Muscle layer of colon (tissue), 2 donors: ENCODE results near the gene HMG20B.
"Not testable (repeated sequence)": the region's sequence is repeated elsewhere in the genome, so short reads cannot be mapped to it uniquely, and the experiment has no call there.

ENCODE experiments used
- H3K27ac ChIP-seq: one replicate; pipeline ENCODE4 v1.7.0; 2013; ENCODE audit warnings: low read depth, mild to moderate bottlenecking, low read length, moderate library complexity
- H3K27me3 ChIP-seq, 2 donors: one replicate each; pipeline ENCODE4 v1.7.0; 2013; ENCODE audit warnings: low read length in 2 of 2, mild to moderate bottlenecking in 2 of 2; ENCODE audit not compliant: insufficient read depth in 2 of 2, control insufficient read depth in 1 of 2
- H3K36me3 ChIP-seq: one replicate; pipeline ENCODE4 v1.7.0; 2013; ENCODE audit warnings: mild to moderate bottlenecking, low read length; ENCODE audit not compliant: insufficient read depth
- H3K4me1 ChIP-seq: one replicate; pipeline ENCODE4 v1.7.0; 2013; ENCODE audit warnings: mild to moderate bottlenecking, low read length; ENCODE audit not compliant: insufficient read depth
- H3K4me3 ChIP-seq, 2 donors: one replicate each; pipeline ENCODE4 v1.7.0; 2013; ENCODE audit warnings: low read length in 2 of 2, low read depth in 1 of 2, mild to moderate bottlenecking in 1 of 2, moderate library complexity in 1 of 2
- H3K9ac ChIP-seq: one replicate; pipeline ENCODE4 v1.7.0; 2013; ENCODE audit warnings: low read length
- H3K9me3 ChIP-seq: one replicate; pipeline ENCODE4 v1.7.0; 2013; ENCODE audit warnings: mild to moderate bottlenecking, low read length
- donor health status: abdominal sarcoma.
- donor health status: Adenocarcinoma of cecum.

The HMG20B gene

DNA sequence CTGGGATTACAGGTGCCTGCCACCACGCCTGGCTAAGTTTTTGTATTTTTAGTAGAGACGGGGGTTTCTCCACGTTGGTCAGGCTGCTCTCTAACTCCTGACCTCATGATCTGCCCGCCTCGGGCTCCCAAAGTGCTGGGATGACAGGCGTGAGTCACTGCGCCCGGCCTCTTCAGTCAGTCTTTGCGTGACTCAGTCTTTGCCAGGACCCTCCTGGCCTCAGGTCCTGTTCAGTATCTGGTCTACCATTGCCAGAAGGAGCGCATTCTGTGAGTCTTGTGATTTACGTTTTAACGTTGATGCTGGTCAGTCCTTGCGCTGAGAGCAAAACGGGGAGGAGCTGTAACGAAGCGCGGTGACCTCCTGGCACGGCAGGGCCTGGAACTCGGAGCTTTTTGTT is 7.6 kb upstream of the HMG20B start:
- no peaks in the 10 kb centered on the region for H3K4me1 ChIP-seq
- H3K9ac ChIP-seq = no peak overlapping the region
- H3K4me3 ChIP-seq = no peak overlapping the region
- no peaks in the 10 kb centered on the region for H3K27me3 ChIP-seq
- H3K36me3 ChIP-seq = no peaks in the 10 kb centered on the region
- no peaks in the 10 kb centered on the region for H3K9me3 ChIP-seq
- no peak overlapping the region for H3K27ac ChIP-seq

- peaks cover 15% of the 10 kb centered on the region for H3K4me1 ChIP-seq
- not testable (repeated sequence) for H3K27me3 ChIP-seq, H3K4me3 ChIP-seq, H3K36me3 ChIP-seq, H3K9ac ChIP-seq, H3K9me3 ChIP-seq, H3K27ac ChIP-seq
Measured at GRCh38 chr19:3570042-3570441, 2.7 kb upstream of the HMG20B start.

DNA sequence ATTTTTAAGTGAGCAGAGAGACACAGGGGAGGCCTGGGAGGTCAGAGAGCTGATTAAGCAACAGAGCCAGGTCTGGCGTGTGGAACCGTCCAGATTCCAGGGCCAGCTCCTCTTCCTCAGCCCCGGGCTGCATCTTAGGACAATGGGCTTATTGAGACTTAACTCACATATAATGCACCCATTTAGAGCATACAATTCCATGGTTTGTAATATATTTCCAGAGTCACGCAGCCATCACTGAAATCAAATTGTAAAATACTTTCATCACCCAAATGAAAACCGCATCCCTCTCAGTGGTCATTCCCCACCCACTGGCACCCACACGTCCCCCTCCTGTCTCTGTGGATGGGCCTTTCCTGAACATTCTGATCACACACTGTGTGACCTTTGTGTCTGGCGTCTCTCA is 2.1 kb upstream of the HMG20B start:
- no peaks in the 10 kb centered on the region for H3K9me3 ChIP-seq
- H3K4me1 ChIP-seq = peaks cover 16% of the 10 kb centered on the region
- H3K27ac ChIP-seq = no peak overlapping the region
- no peak overlapping the region for H3K4me3 ChIP-seq
- H3K27me3 ChIP-seq = no peaks in the 10 kb centered on the region
- H3K9ac ChIP-seq = no peak overlapping the region
- H3K36me3 ChIP-seq = no peaks in the 10 kb centered on the region

DNA sequence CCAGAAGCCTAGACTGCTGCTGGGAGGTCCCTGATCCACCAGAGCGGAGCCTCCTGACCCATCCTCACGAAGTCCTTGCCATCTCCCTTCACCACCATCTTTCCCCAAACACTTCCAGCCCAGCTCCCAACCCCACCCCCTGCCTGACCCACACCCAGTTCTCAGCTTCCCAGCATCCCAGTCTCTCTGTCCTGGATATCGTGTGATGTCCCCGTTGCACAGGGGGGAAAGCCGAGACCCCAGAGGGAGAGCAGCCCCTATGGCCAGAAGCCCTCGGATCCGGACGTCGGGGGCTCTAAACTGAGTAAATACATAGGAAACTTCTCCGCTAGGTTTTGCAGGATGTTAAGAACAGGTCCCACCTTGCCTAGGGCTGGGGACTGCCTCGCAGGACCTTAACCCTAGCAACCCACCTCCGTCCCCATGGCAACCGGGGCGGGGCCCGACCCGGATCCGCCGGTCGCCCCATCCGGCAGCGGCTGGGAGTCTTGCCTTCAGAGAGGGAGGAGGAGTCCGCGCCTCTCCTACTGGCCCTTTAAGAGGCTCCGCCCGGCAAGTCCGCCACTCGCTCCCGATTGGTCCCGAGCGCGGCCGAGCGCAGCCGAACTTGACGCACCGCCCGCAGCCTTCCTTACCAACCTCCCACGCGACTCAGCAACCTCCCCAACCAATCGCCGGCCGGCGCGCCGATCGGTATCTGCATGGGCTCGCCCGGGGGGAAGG is 451 bp upstream of the HMG20B start:
- Histone ChIP-seq H3K4me1 (peaks cover 27% of the 10 kb centered on the region), H3K9me3 (no peaks in the 10 kb centered on the region), H3K27ac (peak overlapping the region; percentile 63), H3K9ac (no peak overlapping the region), H3K36me3 (no peaks in the 10 kb centered on the region), H3K27me3 (no peaks in the 10 kb centered on the region), H3K4me3 (peak overlapping the region; percentile 45 to 82)

GRCh38 chr19:3573162-3573857 is 566 bp downstream of the HMG20B start:
- Histone ChIP-seq H3K9me3 (no peaks in the 10 kb centered on the region), H3K4me3 (peak overlapping the region; percentile 70 to 83), H3K4me1 (peaks cover 27% of the 10 kb centered on the region), H3K27me3 (no peaks in the 10 kb centered on the region), H3K9ac (peak overlapping the region; percentile 21), H3K36me3 (no peaks in the 10 kb centered on the region), H3K27ac (peak overlapping the region; percentile 93)

- Histone ChIP-seq H3K27me3 (no peaks in the 10 kb centered on the region), H3K36me3 (no peaks in the 10 kb centered on the region), H3K4me1 (peaks cover 27% of the 10 kb centered on the region), H3K9me3 (no peaks in the 10 kb centered on the region), H3K9ac (no peak overlapping the region), H3K4me3 (peak overlapping the region; percentile 70 to 83), H3K27ac (no peak overlapping the region)
Measured at GRCh38 chr19:3573858-3574637, 1.3 kb downstream of the HMG20B start.

GRCh38 chr19:3575260-3575741 is 2.6 kb downstream of the HMG20B start:
- Histone ChIP-seq H3K36me3 (no peaks in the 10 kb centered on the region), H3K27me3 (no peaks in the 10 kb centered on the region), H3K9ac (no peak overlapping the region), H3K9me3 (no peaks in the 10 kb centered on the region), H3K4me3 (no peak overlapping the region), H3K27ac (no peak overlapping the region), H3K4me1 (peaks cover 27% of the 10 kb centered on the region)

DNA sequence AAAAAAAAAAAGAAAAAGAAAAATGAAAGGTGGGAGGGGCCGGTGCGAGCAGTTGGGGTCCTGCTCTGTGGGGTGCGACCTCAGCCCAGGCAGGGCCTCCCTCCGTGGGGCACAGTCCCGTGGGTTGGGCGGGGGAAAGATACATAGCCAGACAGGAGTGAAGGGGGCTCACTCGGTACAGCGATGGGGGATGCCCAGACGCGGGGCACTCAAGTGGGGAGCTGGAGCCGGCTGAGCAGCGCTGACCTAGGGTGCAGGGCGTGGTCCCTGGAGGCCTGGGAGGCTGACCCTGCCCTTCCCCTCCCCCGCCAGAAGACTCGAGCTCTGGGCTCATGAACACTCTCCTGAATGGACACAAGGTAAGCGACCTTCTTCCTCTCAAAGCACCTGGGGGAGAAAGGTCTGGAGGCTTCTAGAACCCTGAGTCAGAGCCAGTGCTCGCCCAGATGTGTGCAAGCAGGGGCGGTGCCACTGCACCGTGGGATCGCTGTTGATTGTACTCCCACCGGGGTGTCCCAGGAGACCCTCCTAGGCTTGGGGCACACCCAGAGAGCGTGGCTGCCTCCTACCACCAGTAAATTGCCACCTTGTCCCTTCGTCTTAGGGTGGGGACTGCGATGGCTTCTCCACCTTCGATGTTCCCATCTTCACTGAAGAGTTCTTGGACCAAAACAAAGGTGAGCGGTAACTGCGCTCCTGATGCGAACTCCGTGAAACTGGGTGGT is 3.4 kb downstream of the HMG20B start:
- H3K9ac ChIP-seq = peak overlapping the region; percentile 44
- peak overlapping the region; percentile 14 to 74 for H3K4me3 ChIP-seq
- peaks cover 27% of the 10 kb centered on the region for H3K4me1 ChIP-seq
- H3K36me3 ChIP-seq = no peaks in the 10 kb centered on the region
- no peaks in the 10 kb centered on the region for H3K9me3 ChIP-seq
- no peaks in the 10 kb centered on the region for H3K27me3 ChIP-seq
- H3K27ac ChIP-seq = peak overlapping the region; percentile 73

DNA sequence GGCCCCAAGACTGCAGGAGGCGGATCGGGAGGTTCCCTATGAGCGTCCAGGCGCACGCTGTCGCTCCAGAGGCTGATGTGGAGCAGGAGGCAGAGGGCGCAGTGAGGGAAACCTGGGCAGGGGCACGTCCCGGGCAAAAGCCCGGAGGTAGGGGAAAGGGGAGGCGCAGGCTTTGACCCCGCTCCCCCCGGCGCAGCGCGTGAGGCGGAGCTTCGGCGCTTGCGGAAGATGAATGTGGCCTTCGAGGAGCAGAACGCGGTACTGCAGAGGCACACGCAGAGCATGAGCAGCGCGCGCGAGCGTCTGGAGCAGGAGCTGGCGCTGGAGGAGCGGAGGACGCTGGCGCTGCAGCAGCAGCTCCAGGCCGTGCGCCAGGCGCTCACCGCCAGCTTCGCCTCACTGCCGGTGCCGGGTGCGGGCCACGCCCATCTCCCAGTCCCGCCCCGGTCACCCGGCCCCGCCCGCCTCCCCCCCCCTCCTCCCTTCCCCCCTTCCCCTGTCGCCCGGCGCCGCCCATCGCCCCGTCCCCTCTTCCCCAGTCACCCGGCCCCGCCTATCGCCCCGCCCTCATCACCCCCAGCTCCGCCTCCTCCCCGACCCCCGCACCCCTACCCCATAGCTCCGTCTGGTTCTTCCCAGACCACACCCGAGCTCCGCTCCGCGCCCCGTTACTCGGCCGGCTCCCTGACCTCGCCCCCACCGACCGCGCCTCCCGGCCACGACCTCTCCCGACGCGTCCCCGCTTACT is 4.1 kb downstream of the HMG20B start:
- peak overlapping the region; percentile 44 for H3K9ac ChIP-seq
- H3K27ac ChIP-seq = peak overlapping the region; percentile 73
- no peaks in the 10 kb centered on the region for H3K27me3 ChIP-seq
- no peaks in the 10 kb centered on the region for H3K9me3 ChIP-seq
- peak overlapping the region; percentile 14 to 74 for H3K4me3 ChIP-seq
- H3K4me1 ChIP-seq = peaks cover 25% of the 10 kb centered on the region
- no peaks in the 10 kb centered on the region for H3K36me3 ChIP-seq

DNA sequence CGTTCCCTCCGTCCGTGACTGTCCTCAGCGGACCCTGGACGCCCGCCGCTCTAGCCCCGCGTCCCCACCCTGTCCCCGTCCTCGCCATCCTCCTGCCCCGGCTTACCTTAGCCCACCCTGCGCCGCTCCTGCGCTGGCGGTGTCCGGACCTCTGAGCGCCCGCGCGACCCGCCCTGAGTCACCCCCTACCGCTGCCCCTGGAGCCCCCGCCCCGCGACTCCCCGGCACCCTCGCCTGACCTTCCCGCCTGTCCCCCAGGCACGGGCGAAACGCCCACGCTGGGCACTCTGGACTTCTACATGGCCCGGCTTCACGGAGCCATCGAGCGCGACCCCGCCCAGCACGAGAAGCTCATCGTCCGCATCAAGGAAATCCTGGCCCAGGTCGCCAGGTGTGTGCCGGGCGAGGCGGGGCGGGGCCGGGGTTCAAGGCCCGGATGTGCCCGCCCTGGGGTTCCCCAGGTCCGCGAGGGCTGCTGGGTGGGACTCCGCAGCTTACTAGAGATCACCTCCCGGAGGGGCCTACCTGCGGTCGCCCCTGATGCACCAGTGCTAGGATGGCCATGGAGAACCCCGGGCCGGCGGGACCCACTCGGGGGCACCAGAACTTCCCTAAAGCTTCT is 5.1 kb downstream of the HMG20B start:
- H3K27me3 ChIP-seq = no peaks in the 10 kb centered on the region
- H3K36me3 ChIP-seq = no peaks in the 10 kb centered on the region
- no peak overlapping the region for H3K27ac ChIP-seq
- H3K4me1 ChIP-seq = peaks cover 19% of the 10 kb centered on the region
- no peak overlapping the region for H3K9ac ChIP-seq
- no peaks in the 10 kb centered on the region for H3K9me3 ChIP-seq
- no peak overlapping the region for H3K4me3 ChIP-seq
